Liver (tissue), 9 donors: Measurements from ENCODE around the gene CFAP54. TPM values are rescaled to one million over a fixed set of nuclear protein-coding genes. Genes with fewer than 3 reads are reported as not detected.

Experiments used
- DNase-seq: peaks from one replicate; pipeline ENCODE4 v3.0.0-alpha.2; 2017; ENCODE audit warnings: low spot score
- H3K27ac ChIP-seq, 2 donors: one replicate each; pipeline ENCODE4 v1.7.0; 2013; ENCODE audit warnings: inconsistent platforms in 2 of 2, low read length in 2 of 2, control low read depth in 1 of 2, low read depth in 1 of 2, mild to moderate bottlenecking in 1 of 2
- H3K27me3 ChIP-seq, 4 donors: one replicate each; pipeline versions ENCODE4 v1.6.1 to v1.7.0; 2013; ENCODE audit warnings: low read length in 3 of 4, inconsistent platforms in 1 of 4, mild to moderate bottlenecking in 1 of 4, moderate library complexity in 1 of 4; ENCODE audit not compliant: control insufficient read depth in 4 of 4, insufficient read depth in 4 of 4
- H3K36me3 ChIP-seq, 4 donors: one replicate each; pipeline versions ENCODE4 v1.6.1 to v1.7.0; 2013; ENCODE audit warnings: low read length in 3 of 4, mild to moderate bottlenecking in 3 of 4, low read depth in 1 of 4, moderate library complexity in 1 of 4; ENCODE audit not compliant: control insufficient read depth in 4 of 4, insufficient read depth in 3 of 4
- H3K4me1 ChIP-seq, 4 donors: one replicate each; pipeline versions ENCODE4 v1.6.1 to v1.7.0; 2013; ENCODE audit warnings: low read length in 3 of 4, mild to moderate bottlenecking in 3 of 4, moderate library complexity in 1 of 4; ENCODE audit not compliant: control insufficient read depth in 4 of 4, insufficient read depth in 4 of 4
- H3K4me3 ChIP-seq, 3 donors: one replicate each; pipeline versions ENCODE4 v1.6.1 to v1.7.0; 2013; ENCODE audit warnings: low read length in 3 of 3, control low read depth in 1 of 3, low read depth in 1 of 3, mild to moderate bottlenecking in 1 of 3
- H3K9ac ChIP-seq, 2 donors: one replicate each; pipeline ENCODE4 v1.7.0; 2013; ENCODE audit warnings: low read length in 2 of 2, mild to moderate bottlenecking in 2 of 2, moderate library complexity in 2 of 2, control low read depth in 1 of 2, low read depth in 1 of 2
- H3K9me3 ChIP-seq, 4 donors: one replicate each; pipeline versions ENCODE4 v1.6.1 to v1.7.0; 2013; ENCODE audit warnings: low read length in 3 of 4; ENCODE audit not compliant: control insufficient read depth in 4 of 4
- EGR1 ChIP-seq, 2 donors: IDR thresholded peaks; 2 replicates each; pipeline ENCODE4 v1.6.1; 2016 to 2018; ENCODE audit warnings: antibody characterized with exemption in 2 of 2, low read depth in 2 of 2
- FOXA1 ChIP-seq: IDR thresholded peaks from 2 replicates; pipeline ENCODE4 v1.6.1; 2016; ENCODE audit warnings: antibody characterized with exemption
- FOXA2 ChIP-seq: IDR thresholded peaks from 2 replicates; pipeline ENCODE4 v1.6.1; 2016; ENCODE audit warnings: antibody characterized with exemption
- GABPA ChIP-seq, 2 donors: IDR thresholded peaks in 1 of 2; conservative IDR thresholded peaks in 1 of 2; 2 replicates each; pipeline ENCODE4 v1.6.1; 2016; ENCODE audit warnings: antibody characterized with exemption in 2 of 2, mild to moderate bottlenecking in 1 of 2, moderate library complexity in 1 of 2
- HNF4A ChIP-seq, 2 donors: conservative IDR thresholded peaks; 2 replicates each; pipeline ENCODE4 v1.6.1; 2016; ENCODE audit warnings: antibody characterized with exemption in 2 of 2, mild to moderate bottlenecking in 2 of 2
- HNF4G ChIP-seq: IDR thresholded peaks from 2 replicates; pipeline ENCODE4 v1.6.1; 2016; ENCODE audit warnings: antibody characterized with exemption
- JUND ChIP-seq, 2 donors: IDR thresholded peaks; 2 replicates each; pipeline ENCODE4 v1.6.1; 2016; ENCODE audit warnings: antibody characterized with exemption in 2 of 2
- NR2F2 ChIP-seq: IDR thresholded peaks from 2 replicates; pipeline ENCODE4 v1.6.1; 2016; ENCODE audit warnings: antibody characterized with exemption
- RAD21 ChIP-seq, 2 donors: IDR thresholded peaks; 2 replicates each; pipeline ENCODE4 v1.6.1; 2016; ENCODE audit warnings: antibody characterized with exemption in 2 of 2, mild to moderate bottlenecking in 2 of 2
- RXRA ChIP-seq, 2 donors: IDR thresholded peaks; 2 replicates each; pipeline ENCODE4 v1.6.1; 2017 to 2018; ENCODE audit warnings: antibody characterized with exemption in 2 of 2, mild to moderate bottlenecking in 1 of 2
- SP1 ChIP-seq: IDR thresholded peaks from 2 replicates; pipeline ENCODE4 v1.6.1; 2018; ENCODE audit warnings: antibody characterized with exemption, mild to moderate bottlenecking
- TAF1 ChIP-seq: conservative IDR thresholded peaks from 2 replicates; pipeline ENCODE4 v1.6.1; 2016; ENCODE audit warnings: antibody characterized with exemption, mild to moderate bottlenecking
- YY1 ChIP-seq: IDR thresholded peaks from 2 replicates; pipeline ENCODE4 v1.6.1; 2016; ENCODE audit warnings: antibody characterized with exemption, mild to moderate bottlenecking
- WGBS: extraction: QIAGEN DNeasy Blood & Tissue Kit; methylation state at CpG from one replicate; pipeline ENCODE4 v1.1.7; 2013; 5-methylcytosine and 5-hydroxymethylcytosine counted together
- polyA plus RNA-seq, 2 donors: library from polyadenylated mRNA; stranded (reverse) in 1 of 2; unstranded in 1 of 2; fragments of 200-250 nt in 1 of 2; fragments of >200 nt in 1 of 2; fragmentation: Nextera tagmentation in 1 of 2; extraction: Ambion mirVana in 1 of 2; gene quantifications; one replicate each; pipeline versions ENCODE4 v1.2.1 to v1.2.3, GENCODE V29; 2013 to 2015
- total RNA-seq, 2 donors: library from RNA; depleted of rRNA; stranded (reverse); fragments of >200 nt; gene quantifications; one replicate each; pipeline ENCODE4 v1.2.3, GENCODE V29; 2014
- TF ChIP-seq, protein P1 (sequence below): IDR thresholded peaks from 2 replicates; pipeline ENCODE4 v1.6.1; 2016; ENCODE audit warnings: antibody characterized with exemption
- TF ChIP-seq, protein P2 (sequence below): IDR thresholded peaks from 2 replicates; pipeline ENCODE4 v1.6.1; 2016; ENCODE audit warnings: antibody characterized with exemption
- TF ChIP-seq, protein P3 (sequence below): fragments of 150-350 bp; IDR thresholded peaks from 2 replicates; pipeline ENCODE4 v1.5.1; 2017; ENCODE audit warnings: improper control_type of control experiment, low read depth, low read length; ENCODE audit not compliant: missing input control
- TF ChIP-seq, protein P4 (sequence below): IDR thresholded peaks from 2 replicates; pipeline ENCODE4 v1.6.1; 2016; ENCODE audit warnings: antibody characterized with exemption, mild to moderate bottlenecking
- TF ChIP-seq, protein P5 (sequence below): IDR thresholded peaks from 2 replicates; pipeline ENCODE4 v1.6.1; 2016; ENCODE audit warnings: antibody characterized with exemption
- donor health status: healthy.
- donor health status: healthy.
- donor health status: healthy.
- donor health status: healthy.
- donor health status: healthy.

The CFAP54 gene
- total and polyA plus RNA-seq, 4 donors = 0.01 to 0.19 (median 0.15) TPM

GRCh38 chr12:96824838-96825236, 335.5 kb downstream of the CFAP54 start:
- Histone ChIP-seq H3K9ac (no peak overlapping the region), H3K9me3 (no peaks in the 10 kb centered on the region), H3K4me3 (no peak overlapping the region), H3K27me3 (no peaks in the 10 kb centered on the region), H3K36me3 (no peaks in the 10 kb centered on the region), H3K27ac (no peak overlapping the region), H3K4me1 (no peaks in the 10 kb centered on the region)
- no peak for TF ChIP-seq HNF4A (conservative IDR thresholded peaks at IDR 0.05)
- TF ChIP-seq, protein P1, sequence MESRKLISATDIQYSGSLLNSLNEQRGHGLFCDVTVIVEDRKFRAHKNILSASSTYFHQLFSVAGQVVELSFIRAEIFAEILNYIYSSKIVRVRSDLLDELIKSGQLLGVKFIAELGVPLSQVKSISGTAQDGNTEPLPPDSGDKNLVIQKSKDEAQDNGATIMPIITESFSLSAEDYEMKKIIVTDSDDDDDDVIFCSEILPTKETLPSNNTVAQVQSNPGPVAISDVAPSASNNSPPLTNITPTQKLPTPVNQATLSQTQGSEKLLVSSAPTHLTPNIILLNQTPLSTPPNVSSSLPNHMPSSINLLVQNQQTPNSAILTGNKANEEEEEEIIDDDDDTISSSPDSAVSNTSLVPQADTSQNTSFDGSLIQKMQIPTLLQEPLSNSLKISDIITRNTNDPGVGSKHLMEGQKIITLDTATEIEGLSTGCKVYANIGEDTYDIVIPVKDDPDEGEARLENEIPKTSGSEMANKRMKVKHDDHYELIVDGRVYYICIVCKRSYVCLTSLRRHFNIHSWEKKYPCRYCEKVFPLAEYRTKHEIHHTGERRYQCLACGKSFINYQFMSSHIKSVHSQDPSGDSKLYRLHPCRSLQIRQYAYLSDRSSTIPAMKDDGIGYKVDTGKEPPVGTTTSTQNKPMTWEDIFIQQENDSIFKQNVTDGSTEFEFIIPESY = no peak
- TF ChIP-seq, protein P2, sequence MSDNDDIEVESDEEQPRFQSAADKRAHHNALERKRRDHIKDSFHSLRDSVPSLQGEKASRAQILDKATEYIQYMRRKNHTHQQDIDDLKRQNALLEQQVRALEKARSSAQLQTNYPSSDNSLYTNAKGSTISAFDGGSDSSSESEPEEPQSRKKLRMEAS = no peak
- TF ChIP-seq SP1 = no peak
- no peak for TF ChIP-seq YY1
- no peak for TF ChIP-seq NR2F2
- no peak for TF ChIP-seq GABPA (IDR thresholded peaks at IDR 0.05 in 1 of 2, conservative IDR thresholded peaks at IDR 0.05 in 1 of 2)
- TF ChIP-seq RXRA (IDR thresholded peaks at IDR 0.05) = no peak
- TF ChIP-seq FOXA1 = no peak
- TF ChIP-seq FOXA2 = no peak
- no peak for TF ChIP-seq JUND (IDR thresholded peaks at IDR 0.05)
- TF ChIP-seq, protein P3, sequence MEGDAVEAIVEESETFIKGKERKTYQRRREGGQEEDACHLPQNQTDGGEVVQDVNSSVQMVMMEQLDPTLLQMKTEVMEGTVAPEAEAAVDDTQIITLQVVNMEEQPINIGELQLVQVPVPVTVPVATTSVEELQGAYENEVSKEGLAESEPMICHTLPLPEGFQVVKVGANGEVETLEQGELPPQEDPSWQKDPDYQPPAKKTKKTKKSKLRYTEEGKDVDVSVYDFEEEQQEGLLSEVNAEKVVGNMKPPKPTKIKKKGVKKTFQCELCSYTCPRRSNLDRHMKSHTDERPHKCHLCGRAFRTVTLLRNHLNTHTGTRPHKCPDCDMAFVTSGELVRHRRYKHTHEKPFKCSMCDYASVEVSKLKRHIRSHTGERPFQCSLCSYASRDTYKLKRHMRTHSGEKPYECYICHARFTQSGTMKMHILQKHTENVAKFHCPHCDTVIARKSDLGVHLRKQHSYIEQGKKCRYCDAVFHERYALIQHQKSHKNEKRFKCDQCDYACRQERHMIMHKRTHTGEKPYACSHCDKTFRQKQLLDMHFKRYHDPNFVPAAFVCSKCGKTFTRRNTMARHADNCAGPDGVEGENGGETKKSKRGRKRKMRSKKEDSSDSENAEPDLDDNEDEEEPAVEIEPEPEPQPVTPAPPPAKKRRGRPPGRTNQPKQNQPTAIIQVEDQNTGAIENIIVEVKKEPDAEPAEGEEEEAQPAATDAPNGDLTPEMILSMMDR = no peak
- no peak for TF ChIP-seq TAF1
- no peak for DNase-seq
- 96% methylated on average over 2 of the region's 2 CpGs for WGBS

GRCh38 chr12:96828169-96828789, 338.9 kb downstream of the CFAP54 start:
- DNase-seq = no peak
- H3K9ac ChIP-seq = no peak overlapping the region
- TF ChIP-seq HNF4G (no peak), JUND (IDR thresholded peaks at IDR 0.05) (no peak), YY1 (no peak), FOXA2 (no peak), TAF1 (no peak), SP1 (no peak), FOXA1 (no peak), HNF4A (conservative IDR thresholded peaks at IDR 0.05) (no peak), NR2F2 (no peak), EGR1 (IDR thresholded peaks at IDR 0.05; ENCODE audit: low read depth in 2 of 2) (no peak), RAD21 (IDR thresholded peaks at IDR 0.05) (no peak)
- TF ChIP-seq, protein P2 = no peak
- TF ChIP-seq, protein P3 = no peak
- TF ChIP-seq, protein P4, sequence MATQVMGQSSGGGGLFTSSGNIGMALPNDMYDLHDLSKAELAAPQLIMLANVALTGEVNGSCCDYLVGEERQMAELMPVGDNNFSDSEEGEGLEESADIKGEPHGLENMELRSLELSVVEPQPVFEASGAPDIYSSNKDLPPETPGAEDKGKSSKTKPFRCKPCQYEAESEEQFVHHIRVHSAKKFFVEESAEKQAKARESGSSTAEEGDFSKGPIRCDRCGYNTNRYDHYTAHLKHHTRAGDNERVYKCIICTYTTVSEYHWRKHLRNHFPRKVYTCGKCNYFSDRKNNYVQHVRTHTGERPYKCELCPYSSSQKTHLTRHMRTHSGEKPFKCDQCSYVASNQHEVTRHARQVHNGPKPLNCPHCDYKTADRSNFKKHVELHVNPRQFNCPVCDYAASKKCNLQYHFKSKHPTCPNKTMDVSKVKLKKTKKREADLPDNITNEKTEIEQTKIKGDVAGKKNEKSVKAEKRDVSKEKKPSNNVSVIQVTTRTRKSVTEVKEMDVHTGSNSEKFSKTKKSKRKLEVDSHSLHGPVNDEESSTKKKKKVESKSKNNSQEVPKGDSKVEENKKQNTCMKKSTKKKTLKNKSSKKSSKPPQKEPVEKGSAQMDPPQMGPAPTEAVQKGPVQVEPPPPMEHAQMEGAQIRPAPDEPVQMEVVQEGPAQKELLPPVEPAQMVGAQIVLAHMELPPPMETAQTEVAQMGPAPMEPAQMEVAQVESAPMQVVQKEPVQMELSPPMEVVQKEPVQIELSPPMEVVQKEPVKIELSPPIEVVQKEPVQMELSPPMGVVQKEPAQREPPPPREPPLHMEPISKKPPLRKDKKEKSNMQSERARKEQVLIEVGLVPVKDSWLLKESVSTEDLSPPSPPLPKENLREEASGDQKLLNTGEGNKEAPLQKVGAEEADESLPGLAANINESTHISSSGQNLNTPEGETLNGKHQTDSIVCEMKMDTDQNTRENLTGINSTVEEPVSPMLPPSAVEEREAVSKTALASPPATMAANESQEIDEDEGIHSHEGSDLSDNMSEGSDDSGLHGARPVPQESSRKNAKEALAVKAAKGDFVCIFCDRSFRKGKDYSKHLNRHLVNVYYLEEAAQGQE = no peak
- TF ChIP-seq, protein P5, sequence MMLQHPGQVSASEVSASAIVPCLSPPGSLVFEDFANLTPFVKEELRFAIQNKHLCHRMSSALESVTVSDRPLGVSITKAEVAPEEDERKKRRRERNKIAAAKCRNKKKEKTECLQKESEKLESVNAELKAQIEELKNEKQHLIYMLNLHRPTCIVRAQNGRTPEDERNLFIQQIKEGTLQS = no peak
- TF ChIP-seq, protein P1 = no peak
- H3K36me3 ChIP-seq = no peaks in the 10 kb centered on the region
- no peaks in the 10 kb centered on the region for H3K9me3 ChIP-seq
- no peaks in the 10 kb centered on the region for H3K4me1 ChIP-seq
- H3K4me3 ChIP-seq = no peak overlapping the region
- H3K27ac ChIP-seq = no peak overlapping the region
- H3K27me3 ChIP-seq = no peaks in the 10 kb centered on the region
- WGBS = 93% methylated on average over 5 of the region's 5 CpGs
